G401 (cell line): ENCODE results near the gene ZNF821. TPM values are rescaled to one million over a fixed set of nuclear protein-coding genes. Genes with fewer than 3 reads are reported as not detected.
"Not testable (repeated sequence)": the region's sequence is repeated elsewhere in the genome, so short reads cannot be mapped to it uniquely, and the experiment has no call there.

Experiments
- DNase-seq: peaks from one replicate; pipeline ENCODE4 v3.0.0-alpha.2; 2015; ENCODE audit warnings: low spot score
- in situ Hi-C: cut with HindIII; loops from 2 replicates; pipeline ENCODE4 v1.10.0; 2016; ENCODE audit warnings: low sequenced_read_pairs, mixed read lengths
- total RNA-seq: library from RNA; depleted of rRNA; stranded (reverse); fragments of >200 nt; shearing (Covaris generic); gene quantifications from 2 replicates; pipeline ENCODE4 v1.2.3, GENCODE V29; 2014

Gene ZNF821
- total RNA-seq, 1 experiment from 2014 or later = 27.7 TPM

DNA sequence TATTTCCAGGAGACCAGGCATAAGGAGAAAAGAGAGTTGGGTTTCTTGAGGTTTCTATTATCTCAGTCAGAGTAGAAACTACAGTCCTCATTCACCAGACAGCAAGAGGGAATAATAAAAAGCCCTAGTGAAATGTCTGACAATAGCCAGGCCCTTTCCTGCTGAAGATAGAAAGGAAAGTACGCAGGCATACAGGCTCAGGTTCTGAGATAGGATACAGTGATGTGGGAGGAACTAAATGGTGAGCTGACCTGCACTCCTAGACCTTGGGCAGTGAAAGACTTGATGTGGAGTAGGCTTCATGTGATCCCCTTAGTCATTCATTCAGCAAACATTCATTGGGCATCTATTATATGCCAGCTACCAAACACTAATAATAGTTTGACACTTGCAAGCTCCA is 14.9 kb downstream of the ZNF821 start:
- no peak for DNase-seq
- in situ Hi-C loops = no loop called here

DNA sequence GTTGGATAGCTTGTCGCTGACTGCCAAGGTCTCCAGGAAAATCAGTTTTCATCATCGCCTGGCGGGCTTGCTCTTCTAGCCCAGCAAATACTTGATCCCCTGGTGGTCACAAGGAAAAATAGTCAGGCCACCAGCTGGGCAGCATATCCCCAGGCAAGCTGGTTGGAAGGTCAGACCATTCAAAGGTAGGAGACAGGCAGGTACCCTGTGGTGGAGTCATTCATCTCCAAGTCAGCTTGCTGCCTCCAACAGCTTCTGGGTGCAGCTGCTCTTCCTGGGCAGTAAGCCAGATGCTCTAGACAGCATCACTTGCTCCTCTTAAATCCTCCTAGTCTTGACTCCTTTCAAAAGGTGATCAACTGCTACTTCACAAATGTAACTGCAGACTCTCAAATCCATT is 16.0 kb downstream of the ZNF821 start:
- peak; percentile 80 for DNase-seq
- in situ Hi-C loops = no loop called here

DNA sequence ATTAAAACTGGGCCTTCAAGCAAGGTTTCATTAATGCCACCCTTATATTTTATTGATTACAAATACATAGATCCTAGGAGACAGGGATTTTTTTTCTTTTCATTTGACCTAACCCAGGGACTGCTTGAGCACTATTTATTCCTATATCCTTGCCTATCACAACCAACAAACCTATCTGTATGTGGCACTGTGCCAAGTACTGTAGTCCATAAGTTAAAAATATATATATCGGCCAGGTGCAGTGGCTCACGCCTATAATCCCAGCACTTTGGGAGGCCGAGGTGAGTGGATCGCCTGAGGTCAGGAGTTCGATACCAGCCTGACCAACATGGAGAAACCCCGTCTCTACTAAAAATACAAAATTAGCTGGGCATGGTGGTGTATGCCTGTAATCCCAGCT is 16.8 kb downstream of the ZNF821 start:
- in situ Hi-C loops, DNase-seq: not testable (repeated sequence)

DNA sequence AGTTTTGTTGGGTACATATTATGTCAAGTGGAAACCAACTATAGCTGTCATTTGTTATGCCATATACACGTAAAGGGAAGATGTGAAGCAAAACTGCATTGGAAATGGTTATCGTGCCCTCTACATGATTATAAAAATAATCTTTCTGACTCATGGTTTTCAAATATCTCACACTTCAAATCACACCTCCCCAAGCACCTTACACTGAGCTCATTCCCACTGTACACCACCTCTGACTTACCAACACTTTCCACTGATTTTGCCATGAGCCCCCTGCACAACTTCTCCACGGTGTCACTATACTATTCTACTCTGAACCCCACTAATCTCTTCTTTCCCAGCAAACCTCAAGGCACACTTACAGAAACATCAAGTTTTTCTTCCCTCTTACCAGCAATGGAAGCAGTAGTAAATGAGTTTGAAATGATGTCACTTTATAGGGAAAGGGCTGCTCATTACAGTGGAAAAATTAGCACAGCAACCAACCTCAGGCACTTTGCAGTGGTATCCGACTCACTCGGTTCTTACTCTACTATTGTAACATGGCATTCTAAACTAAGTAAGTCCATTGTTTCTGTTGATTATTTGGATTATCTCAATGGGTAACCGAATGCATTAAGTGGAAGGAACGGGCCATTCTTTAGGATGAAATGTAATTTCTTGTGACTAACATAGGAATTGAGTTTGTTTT is 18.7 kb downstream of the ZNF821 start:
- no peak for DNase-seq
- in situ Hi-C loops = no loop called here

DNA sequence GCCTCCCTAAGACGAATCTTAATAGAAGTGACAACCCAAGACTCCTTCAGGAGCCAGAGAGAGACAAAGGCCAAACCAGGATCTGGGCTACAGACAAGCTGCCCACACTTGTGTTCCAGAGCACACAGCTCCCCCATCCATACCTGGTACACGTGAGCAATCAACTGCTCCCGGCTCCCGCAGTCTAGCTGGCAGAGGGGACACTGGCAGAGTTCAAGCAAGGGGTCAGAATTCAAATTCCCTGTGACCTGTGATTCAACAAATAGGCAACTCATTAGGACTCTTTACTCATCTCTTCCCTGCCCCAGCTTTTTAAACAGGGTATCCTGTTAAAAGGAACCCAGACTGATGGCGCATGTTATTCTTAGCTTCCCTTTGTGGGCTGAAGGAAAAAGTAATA is 20.0 kb downstream of the ZNF821 start:
- DNase-seq = no peak
- in situ Hi-C loops = no loop called here

DNA sequence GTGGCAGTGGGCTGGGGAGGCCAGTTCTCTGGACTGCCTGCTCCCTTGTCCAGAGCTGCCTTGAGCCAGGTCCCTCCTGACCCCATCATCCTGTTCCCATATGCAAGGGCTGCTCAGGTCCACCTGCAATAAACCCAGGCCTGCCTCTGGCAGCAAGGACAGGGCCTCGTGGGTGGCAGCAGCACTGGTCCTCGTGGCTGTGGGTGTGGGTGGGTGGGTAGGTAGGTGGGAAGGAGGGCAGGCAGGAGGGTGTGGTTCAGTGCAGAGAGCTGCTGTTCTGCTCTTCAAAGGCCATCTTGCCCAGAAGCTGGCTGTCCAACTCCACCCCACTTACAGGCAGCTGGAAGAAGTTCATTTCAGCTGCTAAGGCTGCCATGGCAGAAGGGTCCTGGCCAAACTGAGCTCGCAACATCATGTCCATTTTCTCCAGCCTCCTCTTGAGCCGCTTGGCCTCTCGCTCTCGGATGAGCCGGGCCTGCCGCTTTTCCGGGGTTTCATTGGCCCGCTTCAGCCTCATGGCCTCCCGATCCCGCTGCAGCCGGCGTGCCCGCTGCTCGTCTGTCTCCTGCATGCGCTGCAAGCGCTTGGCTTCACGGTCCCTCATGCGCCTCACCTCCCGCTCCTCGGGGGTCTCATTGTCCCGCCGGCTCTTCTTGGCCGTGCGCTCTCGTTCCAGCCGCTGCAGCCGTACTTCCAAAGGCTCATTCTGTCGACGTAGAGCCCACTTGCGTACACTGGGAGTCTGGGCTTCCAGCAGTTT is 24.0 kb downstream of the ZNF821 start:
- no peak for DNase-seq
- in situ Hi-C loops = no loop called here

DNA sequence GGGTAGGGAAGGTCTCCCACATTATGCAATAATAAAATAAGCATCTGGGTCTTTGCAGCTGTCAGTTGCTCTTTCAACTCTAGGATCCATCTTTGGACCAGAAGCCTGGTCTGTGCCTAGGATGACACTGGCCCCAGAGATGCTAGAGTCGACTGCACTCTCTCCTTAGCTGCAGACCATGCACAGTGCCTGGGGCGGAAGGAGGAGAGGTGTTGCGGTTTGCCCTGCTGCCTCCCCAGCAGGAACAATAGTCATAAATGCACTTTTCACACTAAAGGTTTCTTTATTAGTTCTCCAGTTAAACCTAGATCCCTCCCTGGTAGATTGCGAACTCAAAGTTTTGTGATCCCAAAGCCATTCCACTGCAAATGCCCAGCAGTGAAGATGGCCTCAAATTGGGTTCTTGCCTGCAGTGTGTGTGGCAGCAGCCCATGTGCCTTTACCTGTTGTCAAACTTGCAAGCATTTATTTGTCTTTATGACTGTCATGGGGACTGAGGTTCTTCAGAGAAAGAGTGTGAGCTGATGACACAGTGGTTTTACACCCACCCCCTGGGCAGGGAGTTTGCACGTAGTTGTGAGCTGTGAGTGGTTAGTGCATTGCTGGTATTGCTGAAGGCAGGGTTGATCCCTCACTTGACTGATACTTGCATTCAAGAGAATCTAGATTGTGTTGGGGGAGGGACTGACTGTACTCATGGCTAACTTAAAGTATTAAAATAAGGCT is 27.9 kb downstream of the ZNF821 start:
- in situ Hi-C loops = no loop called here
- DNase-seq = no peak

DNA sequence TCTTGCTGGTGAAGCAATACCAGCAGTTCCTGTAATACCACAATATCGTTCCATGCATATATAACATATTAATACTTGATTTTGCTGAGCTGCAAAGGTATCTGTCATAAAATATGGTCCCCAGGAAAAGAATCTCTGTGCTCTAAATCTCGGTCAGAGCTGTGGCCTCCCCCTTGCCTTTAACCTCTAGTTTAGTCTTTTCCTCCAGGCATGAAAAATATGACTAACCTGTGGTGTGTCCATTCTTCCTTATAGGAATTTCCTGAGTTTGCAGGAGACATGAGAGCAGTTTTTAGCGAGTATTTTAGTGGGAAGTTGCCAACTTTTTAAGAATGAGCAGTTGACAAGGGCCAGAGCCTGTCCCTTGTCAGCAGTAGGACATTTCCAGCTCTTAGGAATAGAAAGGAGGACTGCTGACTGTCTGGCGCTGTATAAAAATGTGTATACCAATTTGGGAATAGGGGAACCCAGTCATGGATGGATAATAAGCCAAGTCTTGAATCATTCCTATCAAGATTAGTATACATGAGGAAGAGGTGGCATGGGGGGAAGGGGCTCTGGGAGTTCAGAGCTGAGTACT is 29.5 kb downstream of the ZNF821 start:
- DNase-seq = no peak
- in situ Hi-C loops = no loop called here

DNA sequence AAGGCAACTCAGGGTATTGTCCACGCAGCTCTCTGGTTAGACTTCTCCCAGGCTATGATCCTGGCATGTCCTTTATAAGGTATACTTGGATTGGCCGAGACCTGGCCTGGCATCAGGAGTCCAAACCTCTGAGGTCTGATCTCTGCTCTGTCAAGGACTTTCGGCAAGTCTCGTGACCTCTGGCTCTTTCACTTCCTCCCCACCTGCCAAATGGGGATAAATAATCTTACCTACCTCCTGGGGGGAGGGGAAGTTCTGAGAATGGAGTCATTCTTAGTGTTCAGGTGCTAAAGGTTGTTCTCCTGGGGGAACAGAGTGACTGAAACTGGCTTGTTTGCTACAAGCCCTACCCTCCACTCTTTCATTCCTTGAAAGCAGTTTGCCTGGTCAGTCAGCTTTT is 30.6 kb downstream of the ZNF821 start:
- DNase-seq = no peak
- in situ Hi-C loops = no loop called here

DNA sequence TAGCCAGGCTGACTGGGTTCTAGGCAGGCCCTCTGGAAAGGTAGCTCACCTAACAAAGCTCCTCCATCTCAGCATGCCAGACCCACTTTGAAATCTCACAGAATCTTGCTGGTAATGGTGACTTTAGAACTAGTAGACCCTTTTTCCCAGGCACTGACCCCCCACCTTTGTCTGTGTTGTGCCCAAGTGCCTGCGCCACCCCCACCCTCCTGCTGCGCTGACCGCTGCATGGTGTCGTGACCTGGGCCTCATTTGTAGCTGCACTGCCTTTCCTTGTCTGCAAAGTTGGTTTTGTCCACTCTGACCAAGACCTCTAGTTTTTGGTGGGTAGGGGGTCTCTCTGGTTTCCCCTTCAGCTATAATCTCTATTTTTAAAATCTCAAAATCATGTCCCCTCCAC is 31.4 kb downstream of the ZNF821 start:
- DNase-seq = no peak
- in situ Hi-C loops = no loop called here

DNA sequence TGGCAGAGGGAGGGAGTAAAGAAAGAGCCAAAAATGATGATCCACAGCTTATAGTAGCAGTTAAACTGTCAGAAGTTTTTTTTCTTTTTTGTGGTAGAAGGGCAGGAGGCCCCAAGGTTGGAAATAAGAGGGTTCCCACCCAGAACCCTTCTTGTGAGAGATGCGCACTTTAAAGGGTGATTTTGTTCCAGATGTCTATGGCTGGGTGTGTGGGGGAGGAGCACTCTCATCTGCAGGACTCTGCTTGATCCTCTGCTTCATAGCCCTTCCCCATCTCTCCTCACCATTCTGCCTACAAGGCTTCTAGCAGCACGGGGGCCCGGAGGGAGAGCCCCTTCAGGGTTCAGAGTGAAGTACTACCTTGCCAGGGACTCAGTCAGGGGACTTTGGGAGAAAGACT is 31.8 kb downstream of the ZNF821 start:
- in situ Hi-C loops = no loop called here
- DNase-seq = no peak

DNA sequence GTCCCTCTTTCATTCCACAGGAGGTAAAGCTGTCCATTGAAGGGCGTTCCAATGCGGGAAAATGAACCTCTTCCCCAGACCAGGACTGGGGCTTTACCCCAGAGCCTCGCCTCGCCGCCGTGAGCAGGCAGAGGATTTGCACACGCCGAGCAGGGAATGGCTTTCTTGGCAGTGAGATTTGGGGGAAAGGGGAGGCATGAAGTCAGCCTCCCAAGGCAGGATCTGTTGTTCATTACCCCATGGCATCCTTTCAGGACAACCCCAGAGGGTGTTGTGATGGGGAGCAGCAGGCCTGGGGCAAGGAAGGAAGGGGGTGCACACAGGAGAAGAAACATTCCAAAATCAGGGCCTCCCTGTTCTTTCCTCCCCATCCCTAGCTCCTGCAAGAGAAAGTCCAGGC is 32.2 kb downstream of the ZNF821 start:
- no peak for DNase-seq
- in situ Hi-C loops = no loop called here

DNA sequence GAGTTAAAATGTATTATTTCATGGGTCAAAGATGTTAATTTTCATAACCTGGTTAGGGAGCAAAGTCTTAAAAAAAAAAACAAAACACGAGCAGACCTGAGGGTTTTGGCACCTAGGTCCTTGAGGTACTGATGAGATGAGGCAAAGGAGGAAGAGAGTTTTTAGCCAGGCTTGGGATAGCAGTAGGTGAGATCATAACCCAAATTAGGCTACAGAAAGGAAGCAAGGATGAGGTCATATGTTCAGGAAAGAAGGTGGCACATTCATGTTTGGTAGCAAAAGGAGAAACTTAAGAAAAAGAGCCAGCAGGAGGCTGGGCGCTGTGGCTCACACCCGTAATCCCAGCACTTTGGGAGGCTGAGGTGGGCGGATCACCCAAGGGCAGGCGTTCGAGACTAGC is 35.4 kb downstream of the ZNF821 start:
- DNase-seq = no peak
- in situ Hi-C loops = no loop called here

DNA sequence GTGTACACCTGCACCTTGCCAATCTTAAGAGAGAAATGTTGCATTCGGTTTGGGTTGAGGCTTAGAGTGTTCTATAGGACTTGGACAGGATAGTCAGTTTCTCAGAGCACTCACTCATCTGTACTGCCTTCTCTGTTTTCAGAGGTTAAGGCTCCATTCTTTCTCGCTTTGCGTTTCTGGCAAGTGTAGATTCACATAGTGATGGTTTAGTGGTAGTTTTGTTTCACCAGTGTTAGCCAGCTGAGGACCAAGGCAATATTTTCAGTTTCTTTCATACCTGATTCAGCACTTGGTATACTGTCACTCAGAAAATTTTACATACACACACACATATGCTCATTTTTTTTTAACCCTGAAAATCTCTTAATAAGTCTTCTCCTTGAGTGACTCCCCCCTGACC is 36.9 kb downstream of the ZNF821 start:
- in situ Hi-C loops = no loop called here
- DNase-seq = no peak

DNA sequence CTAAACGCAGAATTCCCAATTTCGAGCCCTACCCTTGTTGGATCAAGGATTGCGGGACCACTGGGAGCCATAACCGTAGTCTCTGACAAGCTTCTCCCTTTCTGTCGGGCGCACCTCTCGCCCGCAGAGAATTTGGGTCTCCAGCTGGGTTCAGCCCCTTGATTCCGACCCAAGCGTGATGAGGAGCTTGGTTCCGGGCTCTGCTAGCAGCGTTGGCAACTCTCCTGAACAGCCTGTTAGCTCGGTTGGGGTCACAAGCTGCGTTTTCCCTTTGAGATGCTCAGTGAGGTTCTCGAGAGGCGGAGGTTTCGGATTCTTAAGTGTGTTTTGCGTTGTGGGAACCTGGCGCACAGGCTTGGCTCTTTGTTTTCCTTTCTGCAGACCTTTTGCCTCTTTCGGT is 37.6 kb downstream of the ZNF821 start:
- in situ Hi-C loops = no loop called here
- peak; percentile 26 for DNase-seq

DNA sequence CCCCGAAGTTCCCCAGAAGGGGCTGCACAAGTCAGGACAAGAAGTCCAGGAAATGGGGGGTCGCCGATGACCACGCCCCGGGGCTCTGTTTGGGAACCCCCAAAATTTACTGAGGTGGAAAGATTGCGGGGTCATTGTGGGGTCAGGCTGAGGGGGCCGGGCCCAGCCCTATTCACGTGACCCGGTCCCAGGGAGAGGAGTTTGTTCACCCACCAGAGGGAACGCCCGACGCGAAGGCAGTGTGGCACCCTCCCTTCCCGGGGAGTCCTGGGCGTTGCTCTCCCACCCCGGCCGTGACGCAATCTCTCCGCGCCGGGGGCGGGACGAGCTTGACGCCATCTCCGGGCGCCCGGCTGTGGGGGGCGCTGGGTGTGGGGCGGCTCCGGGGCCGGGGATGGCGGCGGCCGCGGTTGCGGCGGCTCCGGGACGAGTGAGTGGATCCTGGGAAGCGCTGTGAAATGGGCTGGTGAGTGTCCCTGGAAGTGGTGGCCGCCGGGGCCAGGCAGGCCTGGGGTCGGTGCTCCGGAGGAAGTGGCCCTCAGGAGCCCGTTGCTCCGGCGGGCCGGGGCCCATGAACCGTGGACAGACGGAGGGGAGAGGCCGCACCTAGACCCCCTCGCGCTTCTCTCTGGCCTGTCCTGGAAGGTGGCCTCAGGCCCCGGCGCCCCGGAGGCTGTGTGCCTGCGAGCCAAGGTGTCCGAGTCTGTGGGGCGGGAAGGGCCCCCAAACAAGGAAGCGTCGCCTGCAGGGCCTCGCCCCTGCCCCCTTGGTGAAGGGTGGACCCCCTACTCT is 38.1 kb downstream of the ZNF821 start, which contains the start of gene ATXN1L:
Gene ATXN1L (plus strand): TSS at position 338 of the 792 bp plus-strand sequence. CDS start 3,765 bp downstream, outside the sequence.
- in situ Hi-C loops = no loop called here
- peak; percentile 80 for DNase-seq

DNA sequence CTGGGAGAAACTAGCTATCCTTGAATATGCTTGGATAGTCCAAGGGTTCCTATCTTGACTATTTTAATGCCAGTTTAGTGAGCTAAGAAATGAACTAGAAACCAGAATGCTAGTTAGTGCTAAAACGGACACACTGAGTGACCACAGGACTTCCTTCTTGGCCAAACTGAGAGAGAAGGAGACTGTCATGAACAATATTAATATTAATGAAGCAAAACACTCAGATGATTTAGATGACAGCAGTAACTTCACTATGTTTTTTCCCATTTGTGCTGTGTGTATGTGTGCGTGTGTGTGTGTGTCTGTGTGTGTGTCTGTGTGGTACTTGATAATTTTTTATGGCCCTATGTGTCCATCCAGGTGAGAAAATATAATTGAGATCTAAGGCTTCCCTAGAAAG is 40.4 kb downstream of the ZNF821 start:
- no peak for DNase-seq
- in situ Hi-C loops = no loop called here

DNA sequence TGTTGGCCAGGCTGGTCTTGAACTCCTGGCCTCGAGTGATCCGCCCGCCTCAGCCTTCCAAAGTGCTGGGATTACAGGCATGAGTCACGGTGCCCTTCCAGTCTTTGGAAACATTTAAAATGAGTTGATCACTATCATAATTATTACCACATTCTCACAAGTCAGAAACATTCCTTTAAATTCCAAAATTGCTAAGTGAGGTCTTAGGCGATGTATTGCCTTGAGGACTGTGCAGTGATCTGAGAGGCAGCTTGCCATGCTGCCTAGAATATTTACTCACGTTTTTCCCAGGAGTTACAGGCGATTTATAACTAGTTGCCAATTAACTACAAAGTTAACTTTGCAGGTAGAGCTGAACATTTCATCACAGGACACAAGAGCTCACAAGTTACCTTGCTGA is 43.9 kb downstream of the ZNF821 start:
- DNase-seq = no peak
- in situ Hi-C loops = no loop called here

DNA sequence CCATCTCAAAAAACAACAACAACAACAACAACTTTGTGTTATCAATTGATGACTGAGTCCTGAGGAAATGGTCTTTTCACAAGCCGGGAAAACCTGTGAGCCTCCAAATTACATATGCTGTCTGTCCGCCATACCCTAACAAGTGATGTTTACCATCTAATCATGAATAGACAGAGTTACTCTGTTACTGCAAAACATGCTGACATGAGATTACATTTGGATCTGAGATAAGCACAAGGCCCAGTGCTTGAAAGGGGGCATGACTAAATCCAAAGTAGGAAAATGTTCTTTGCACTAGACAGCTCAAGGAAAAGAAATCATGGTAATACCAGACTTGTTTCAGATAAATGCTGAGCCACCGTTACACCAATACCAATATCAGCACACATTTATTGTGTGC is 46.8 kb downstream of the ZNF821 start:
- no peak for DNase-seq
- in situ Hi-C loops = no loop called here
